Measurements from ENCODE around the gene PDIA5.

The PDIA5 gene

DNA sequence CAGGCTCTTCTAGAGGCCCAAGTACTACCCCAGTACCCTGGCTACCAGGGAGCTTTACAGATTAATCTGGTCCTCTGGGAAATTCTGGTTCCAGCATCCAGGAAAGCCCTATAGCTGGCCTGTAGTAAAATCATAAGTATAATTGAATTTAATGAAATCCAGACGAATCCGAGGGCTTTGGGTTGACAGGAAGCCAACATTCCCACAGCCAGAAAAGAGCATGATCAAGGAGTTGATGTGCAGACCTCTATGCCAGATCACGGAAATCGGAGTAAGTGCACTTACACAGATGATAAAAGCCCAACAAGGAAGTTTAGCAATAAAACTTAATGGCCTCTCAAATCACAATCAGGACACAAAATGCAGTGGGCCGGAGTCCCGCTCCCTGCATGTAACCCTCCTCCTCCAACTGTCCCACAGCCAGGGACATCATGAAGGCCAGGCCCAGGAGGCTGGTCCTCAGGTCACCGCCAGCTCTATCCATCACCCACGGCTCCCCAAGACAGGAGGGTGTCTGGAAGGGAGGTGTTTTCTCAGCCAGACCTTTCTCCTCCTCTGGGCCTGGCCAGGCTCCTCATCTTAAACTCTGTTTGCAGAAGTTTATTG, 72.1 kb downstream of the PDIA5 start:
- TF ChIP-seq, protein P1, sequence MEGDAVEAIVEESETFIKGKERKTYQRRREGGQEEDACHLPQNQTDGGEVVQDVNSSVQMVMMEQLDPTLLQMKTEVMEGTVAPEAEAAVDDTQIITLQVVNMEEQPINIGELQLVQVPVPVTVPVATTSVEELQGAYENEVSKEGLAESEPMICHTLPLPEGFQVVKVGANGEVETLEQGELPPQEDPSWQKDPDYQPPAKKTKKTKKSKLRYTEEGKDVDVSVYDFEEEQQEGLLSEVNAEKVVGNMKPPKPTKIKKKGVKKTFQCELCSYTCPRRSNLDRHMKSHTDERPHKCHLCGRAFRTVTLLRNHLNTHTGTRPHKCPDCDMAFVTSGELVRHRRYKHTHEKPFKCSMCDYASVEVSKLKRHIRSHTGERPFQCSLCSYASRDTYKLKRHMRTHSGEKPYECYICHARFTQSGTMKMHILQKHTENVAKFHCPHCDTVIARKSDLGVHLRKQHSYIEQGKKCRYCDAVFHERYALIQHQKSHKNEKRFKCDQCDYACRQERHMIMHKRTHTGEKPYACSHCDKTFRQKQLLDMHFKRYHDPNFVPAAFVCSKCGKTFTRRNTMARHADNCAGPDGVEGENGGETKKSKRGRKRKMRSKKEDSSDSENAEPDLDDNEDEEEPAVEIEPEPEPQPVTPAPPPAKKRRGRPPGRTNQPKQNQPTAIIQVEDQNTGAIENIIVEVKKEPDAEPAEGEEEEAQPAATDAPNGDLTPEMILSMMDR (IDR thresholded peaks at IDR 0.05), result no peak

DNA sequence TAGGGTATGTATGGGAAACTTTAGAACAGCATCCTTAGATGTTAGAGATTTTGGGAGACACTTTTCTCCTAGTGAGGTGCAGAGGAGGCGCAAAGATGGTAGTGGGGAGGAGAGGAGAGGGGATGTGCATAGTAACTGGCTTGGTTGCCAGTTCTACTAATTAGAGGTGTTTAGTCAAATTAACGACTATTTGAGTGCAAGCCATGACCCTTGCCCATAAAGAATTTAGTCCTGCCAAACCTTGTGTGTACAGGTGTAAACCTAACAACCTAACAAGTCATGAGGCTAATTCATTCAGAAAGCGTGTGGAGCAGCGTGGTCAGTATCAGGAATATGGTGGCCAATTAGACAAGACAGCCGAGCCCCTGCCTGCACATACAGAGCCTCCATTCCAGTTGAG, 72.7 kb downstream of the PDIA5 start:
- TF ChIP-seq, protein P1 (IDR thresholded peaks at IDR 0.05), result no peak

DNA sequence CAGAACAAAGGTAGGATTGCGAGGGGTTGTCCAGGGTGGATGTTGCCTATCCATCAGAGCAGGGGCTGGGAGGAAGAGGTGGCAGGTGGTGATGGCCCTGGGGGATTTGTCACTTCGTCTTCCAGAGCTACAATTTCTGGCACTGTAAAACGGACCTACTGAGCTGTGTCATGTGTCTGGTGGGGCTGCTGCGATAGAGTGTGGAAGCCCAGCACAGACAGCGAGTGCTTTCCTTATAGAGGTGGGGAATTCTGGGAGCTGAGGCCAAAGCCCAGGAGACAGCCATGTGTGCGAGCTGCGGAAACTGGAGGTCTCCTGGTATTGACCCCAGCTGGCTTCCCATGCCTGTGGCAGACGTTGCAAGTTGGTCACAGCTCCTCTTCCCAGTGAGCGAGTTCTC, 73.7 kb downstream of the PDIA5 start:
- TF ChIP-seq, protein P1 (IDR thresholded peaks at IDR 0.05), result no peak

DNA sequence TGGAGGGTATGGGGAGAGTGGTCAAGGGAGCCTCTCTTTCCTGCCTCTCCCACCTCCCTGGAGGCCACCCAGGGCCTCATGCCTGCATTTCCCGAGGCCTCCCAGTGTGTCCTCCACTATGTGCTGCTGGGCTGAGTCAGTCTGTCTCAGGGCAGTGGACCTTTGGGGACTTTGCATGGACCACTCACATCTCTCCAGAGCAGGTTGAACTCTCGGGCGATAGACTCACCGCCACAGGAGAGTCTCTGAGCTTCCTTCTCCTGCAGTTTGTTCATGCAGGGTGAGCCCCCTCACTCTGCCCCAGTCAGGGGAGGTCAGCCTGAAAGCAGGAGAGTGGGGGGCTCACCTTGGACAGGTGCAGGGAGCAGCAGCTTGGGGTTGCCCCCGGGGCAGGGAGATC, 74.5 kb downstream of the PDIA5 start:
- TF ChIP-seq, protein P1 (IDR thresholded peaks at IDR 0.05), result no peak

DNA sequence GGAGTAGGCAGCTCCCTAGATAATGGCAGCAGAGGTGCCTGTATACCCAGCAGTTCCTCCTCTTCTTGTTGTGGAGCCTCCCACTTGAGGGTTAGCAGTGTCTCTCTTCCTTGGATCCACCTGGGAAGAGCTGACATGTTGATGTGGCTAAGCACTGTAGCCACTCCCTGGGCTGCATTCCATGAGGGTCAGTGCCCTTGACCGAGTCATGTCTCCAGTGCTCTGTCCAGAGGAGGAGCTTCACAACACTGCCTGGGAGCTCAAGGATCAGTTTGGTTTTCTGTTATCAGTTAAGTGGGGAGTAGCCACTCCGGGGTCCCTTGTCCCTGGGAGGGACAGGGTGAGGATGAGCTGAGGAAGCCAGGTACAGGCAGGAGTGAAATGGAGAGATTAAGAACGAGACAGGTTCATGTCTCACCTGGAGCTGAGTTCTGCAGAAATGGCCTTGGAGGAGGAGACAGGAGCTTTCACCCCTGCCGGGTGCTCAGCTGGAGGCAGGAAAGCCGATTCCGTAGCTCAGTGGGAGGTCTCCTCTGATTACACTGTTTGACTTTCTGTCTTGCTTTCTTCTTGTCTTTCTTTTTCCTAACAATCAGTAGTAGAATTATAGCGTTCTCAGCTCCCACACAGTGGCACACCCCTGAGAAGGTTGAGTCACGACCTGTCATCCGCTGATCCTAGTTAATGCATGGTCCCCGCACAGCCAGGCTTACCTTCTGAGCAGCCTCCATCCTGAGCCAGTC, 77.0 kb downstream of the PDIA5 start:
- TF ChIP-seq, protein P1 (IDR thresholded peaks at IDR 0.05), result no peak

DNA sequence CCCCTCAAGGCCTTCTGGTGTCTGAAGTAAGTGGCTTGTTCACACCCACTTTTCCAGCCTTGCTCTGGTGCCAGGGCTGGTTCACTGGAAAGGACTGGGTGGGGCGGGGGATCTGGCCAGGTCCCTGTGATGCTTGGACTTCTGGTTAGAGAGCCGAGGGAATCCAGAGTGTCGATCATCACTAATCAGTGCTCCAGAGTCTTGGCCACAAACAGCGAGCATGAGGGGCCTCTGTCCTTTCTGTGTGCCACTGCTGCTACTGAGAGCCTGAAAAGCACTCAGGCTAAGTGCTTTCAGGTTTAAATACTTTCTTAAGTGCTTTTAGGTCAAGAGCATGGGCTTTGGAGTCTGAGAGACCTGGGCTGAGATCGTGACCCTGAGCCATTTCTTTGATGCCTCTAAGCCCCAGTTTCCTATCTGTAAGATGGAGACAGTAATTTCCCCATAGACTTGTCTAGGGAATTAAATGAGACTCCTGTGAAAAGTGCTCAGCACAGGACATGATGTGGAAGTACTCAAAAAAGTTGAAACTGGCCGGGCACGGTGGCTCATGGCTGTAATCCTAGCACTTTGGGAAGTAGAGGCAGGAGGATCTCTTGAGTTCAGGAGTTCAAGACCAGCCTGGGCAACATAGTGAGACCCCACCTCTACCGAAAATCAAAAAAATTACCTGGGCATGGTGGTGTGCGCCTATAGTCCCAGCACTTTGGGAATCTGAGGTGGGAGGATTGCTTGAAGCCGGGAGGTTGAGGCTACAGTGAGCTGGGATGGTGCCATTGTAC, 81.1 kb downstream of the PDIA5 start:
- TF ChIP-seq, protein P1 (IDR thresholded peaks at IDR 0.05), result no peak

DNA sequence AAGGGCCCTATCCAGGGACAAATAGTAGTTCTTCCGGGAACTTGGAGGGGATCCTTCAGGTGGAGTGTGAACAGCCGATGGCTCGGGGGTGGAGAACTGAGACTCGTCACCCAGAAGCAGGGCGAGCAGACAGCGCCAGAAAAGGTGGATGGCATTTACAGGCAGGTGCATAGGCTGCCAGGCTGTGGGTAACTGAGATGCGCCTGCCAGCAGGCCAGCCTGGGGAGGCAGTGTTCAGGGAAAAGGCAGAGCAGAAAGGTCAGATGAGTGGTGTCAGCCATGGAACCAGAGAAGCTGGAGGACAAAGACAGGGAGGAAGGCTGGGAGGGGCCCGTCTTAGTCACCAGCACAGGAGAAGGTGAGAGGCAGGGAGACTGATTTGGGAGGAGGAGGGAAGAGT, 81.9 kb downstream of the PDIA5 start:
- TF ChIP-seq, protein P1 (IDR thresholded peaks at IDR 0.05), result no peak
